Left lung (tissue), 10 donors: Measurements from ENCODE around the gene NAA35. TPM values are rescaled to one million over a fixed set of nuclear protein-coding genes. Genes with fewer than 3 reads are reported as not detected.
A peak's percentile ranks its signal among the peaks of the same experiment; 100 is the strongest.

Experiments
- ATAC-seq: fragments of 200-7000 bp; cut with Tn5 transposase; one replicate; pipeline ENCODE4 v1.9.1; 2020; ENCODE audit warnings: moderate library complexity
- DNase-seq, 4 donors: peaks; one replicate each; pipeline ENCODE4 v3.0.0-alpha.2; 2013 to 2020
- H3K27ac ChIP-seq, 2 donors: fragments of 200-600 bp; sonication (generic) in 1 of 2; one replicate each; pipeline versions ENCODE4 v1.5.0 to v1.8.0; 2020 to 2021
- H3K27me3 ChIP-seq, 2 donors: fragments of 200-600 bp; sonication (generic) in 1 of 2; one replicate each; pipeline versions ENCODE4 v1.5.0 to v1.8.0; 2020 to 2021
- H3K36me3 ChIP-seq, 2 donors: fragments of 200-600 bp; sonication (generic) in 1 of 2; one replicate each; pipeline versions ENCODE4 v1.5.0 to v1.8.0; 2020 to 2021
- H3K4me1 ChIP-seq, 2 donors: fragments of 200-600 bp; one replicate each; pipeline ENCODE4 v1.8.0; 2021
- H3K4me3 ChIP-seq, 2 donors: fragments of 200-600 bp; sonication (generic) in 1 of 2; one replicate each; pipeline versions ENCODE4 v1.5.0 to v1.8.0; 2020 to 2021; ENCODE audit warnings: mild to moderate bottlenecking in 1 of 2
- H3K9me3 ChIP-seq, 2 donors: fragments of 200-600 bp; sonication (generic) in 1 of 2; one replicate each; pipeline versions ENCODE4 v1.5.0 to v1.8.0; 2020 to 2021
- intact Hi-C, 2 donors: fragments of 100-400 bp; cut with DNase I; formaldehyde crosslinking; loops; one replicate each; pipeline versions ENCODE4 v1.11.2 to v1.14.2; 2022
- polyA plus RNA-seq, 6 donors: library from polyadenylated mRNA; unstranded; fragments of 120-200 nt; gene quantifications; one replicate each; pipeline ENCODE4 v1.2.1, GENCODE V29; 2013; ENCODE audit not compliant: insufficient read length in 6 of 6
- total RNA-seq, 2 donors: library from RNA; stranded (reverse); fragmentation: NEBNext Ultra II Directional; extraction: Animal tissue kit (Norgen Biotek cat#: 25700); gene quantifications; one replicate each; pipeline ENCODE4 v1.2.1, GENCODE V29; 2021
- TF ChIP-seq, protein P1 (sequence below), 2 donors: fragments of 200-600 bp; sonication (generic) in 1 of 2; IDR thresholded peaks; one replicate each; pipeline versions ENCODE4 v1.5.0 to v1.8.0; 2021; ENCODE audit warnings: antibody characterized with exemption in 2 of 2
- donor health status: DM: no; HTN: yes; CAD: no.
- donor health status: DM: no; HTN: no; CAD: no.

NAA35 gene
- total and polyA plus RNA-seq, 8 donors = 17.9 to 34.7 (median 29.9) TPM

GRCh38 chr9:85898332-85898731 is 42.6 kb upstream of the NAA35 start:
- no peaks in the 10 kb centered on the region for H3K36me3 ChIP-seq
- no peak overlapping the region for H3K4me3 ChIP-seq
- ATAC-seq (peak; percentile 59), DNase-seq (peak in 1 of 4 donors; percentile 35)
- no peak overlapping the region for H3K27ac ChIP-seq
- no peaks in the 10 kb centered on the region for H3K9me3 ChIP-seq
- TF ChIP-seq, protein P1, sequence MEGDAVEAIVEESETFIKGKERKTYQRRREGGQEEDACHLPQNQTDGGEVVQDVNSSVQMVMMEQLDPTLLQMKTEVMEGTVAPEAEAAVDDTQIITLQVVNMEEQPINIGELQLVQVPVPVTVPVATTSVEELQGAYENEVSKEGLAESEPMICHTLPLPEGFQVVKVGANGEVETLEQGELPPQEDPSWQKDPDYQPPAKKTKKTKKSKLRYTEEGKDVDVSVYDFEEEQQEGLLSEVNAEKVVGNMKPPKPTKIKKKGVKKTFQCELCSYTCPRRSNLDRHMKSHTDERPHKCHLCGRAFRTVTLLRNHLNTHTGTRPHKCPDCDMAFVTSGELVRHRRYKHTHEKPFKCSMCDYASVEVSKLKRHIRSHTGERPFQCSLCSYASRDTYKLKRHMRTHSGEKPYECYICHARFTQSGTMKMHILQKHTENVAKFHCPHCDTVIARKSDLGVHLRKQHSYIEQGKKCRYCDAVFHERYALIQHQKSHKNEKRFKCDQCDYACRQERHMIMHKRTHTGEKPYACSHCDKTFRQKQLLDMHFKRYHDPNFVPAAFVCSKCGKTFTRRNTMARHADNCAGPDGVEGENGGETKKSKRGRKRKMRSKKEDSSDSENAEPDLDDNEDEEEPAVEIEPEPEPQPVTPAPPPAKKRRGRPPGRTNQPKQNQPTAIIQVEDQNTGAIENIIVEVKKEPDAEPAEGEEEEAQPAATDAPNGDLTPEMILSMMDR (IDR thresholded peaks at IDR 0.05) = no peak
- H3K4me1 ChIP-seq = no peaks in the 10 kb centered on the region
- intact Hi-C loops = no loop called here
- H3K27me3 ChIP-seq = no peaks in the 10 kb centered on the region

DNA sequence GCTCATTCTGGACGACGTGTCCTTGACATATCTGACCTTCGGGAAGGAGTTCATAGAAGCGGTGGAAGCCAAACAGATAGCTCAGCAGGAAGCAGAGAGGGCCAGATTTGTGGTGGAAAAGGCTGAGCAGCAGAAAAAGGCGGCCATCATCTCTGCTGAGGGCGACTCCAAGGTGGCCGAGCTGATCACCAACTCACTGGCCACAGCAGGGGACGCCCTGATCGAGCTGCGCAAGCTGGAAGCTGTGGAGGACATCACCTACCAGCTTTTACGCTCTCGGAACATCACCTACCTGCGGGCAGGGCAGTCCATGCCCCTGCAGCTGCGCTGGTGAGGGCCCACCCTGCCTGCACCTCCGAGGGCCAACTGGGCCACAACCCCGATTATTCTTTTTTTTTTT is 41.6 kb upstream of the NAA35 start:
- Histone ChIP-seq H3K4me1 (no peaks in the 10 kb centered on the region), H3K27ac (no peak overlapping the region), H3K36me3 (no peaks in the 10 kb centered on the region), H3K27me3 (no peaks in the 10 kb centered on the region), H3K4me3 (no peak overlapping the region), H3K9me3 (no peaks in the 10 kb centered on the region)
- ATAC-seq (no peak), DNase-seq (no peak)
- TF ChIP-seq, protein P1 (IDR thresholded peaks at IDR 0.05) = no peak
- intact Hi-C loops = no loop called here

DNA sequence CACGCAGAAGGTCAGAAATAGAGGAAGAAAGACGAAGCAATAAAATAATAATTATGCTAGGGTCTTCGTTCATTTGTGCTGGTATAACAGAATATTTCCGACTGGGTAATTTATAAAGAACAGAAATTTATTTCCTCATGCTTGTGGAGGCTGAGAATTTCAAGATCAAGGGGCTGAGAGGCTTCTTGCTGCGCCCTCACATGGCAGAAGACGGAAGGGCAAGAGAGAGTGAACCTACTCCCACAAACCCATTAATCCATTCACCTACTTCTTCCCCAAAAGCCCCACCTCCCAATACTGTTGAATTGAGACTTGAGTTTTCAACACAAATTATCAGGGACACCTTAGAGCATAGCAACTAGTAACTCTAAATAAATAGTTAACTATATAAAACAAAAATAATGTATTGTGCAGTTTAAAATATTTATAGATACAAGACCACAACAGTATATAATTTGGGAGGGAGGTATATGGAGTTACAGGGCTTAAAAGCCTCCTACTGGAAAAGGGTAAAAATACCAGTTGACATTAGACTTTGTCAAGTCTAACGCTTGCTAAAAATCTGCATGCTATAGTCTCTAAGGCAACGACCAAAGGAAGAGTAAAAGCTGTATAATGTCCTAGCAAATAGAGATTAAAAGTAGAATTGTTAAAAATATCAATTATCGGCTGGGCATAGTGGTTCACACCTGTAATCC is 40.3 kb upstream of the NAA35 start:
- Histone ChIP-seq H3K9me3 (no peaks in the 10 kb centered on the region), H3K36me3 (no peaks in the 10 kb centered on the region), H3K27me3 (no peaks in the 10 kb centered on the region), H3K27ac (no peak overlapping the region), H3K4me1 (no peaks in the 10 kb centered on the region), H3K4me3 (no peak overlapping the region)
- DNase-seq (peak in 1 of 4 donors; percentile 21), ATAC-seq (peak; percentile 70)
- intact Hi-C loops = no loop called here
- TF ChIP-seq, protein P1 (IDR thresholded peaks at IDR 0.05) = peak; percentile 40 to 41

DNA sequence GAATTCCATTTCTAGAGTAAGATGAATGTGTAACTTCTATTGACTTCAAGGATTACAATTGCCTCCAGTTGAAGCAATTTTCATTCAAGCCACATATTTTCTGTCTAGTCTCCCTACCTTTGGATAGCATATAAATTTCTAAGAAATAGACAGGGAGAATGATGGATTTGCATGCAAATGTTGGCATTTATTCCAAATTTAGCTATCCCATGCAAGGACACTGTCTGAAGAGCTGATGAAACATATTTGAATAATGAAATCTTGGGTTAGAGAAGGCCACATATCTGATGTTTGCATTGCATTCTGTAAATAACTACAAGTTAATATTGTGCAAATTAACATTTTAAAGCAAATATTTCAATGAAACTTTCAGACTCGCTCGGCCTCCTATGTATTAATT is 36.0 kb upstream of the NAA35 start:
- H3K4me3 ChIP-seq = no peak overlapping the region
- intact Hi-C loops = no loop called here
- TF ChIP-seq, protein P1 (IDR thresholded peaks at IDR 0.05) = no peak

GRCh38 chr9:85905957-85906356 is 35.0 kb upstream of the NAA35 start:
- ATAC-seq = no peak
- intact Hi-C loops = no loop called here
- no peak overlapping the region for H3K27ac ChIP-seq
- DNase-seq = no peak
- H3K4me1 ChIP-seq = no peaks in the 10 kb centered on the region
- no peaks in the 10 kb centered on the region for H3K9me3 ChIP-seq
- no peaks in the 10 kb centered on the region for H3K27me3 ChIP-seq
- TF ChIP-seq, protein P1 (IDR thresholded peaks at IDR 0.05) = no peak
- H3K36me3 ChIP-seq = no peaks in the 10 kb centered on the region
- H3K4me3 ChIP-seq = no peak overlapping the region

More for the DNA sequence above, 36.0 kb upstream of the NAA35 start:
- no peaks in the 10 kb centered on the region for H3K9me3 ChIP-seq
- no peaks in the 10 kb centered on the region for H3K27me3 ChIP-seq
- DNase-seq (no peak), ATAC-seq (no peak)
- no peaks in the 10 kb centered on the region for H3K4me1 ChIP-seq
- H3K36me3 ChIP-seq = no peaks in the 10 kb centered on the region
- H3K27ac ChIP-seq = no peak overlapping the region
